Activated T-cell treated with anti-CD3 and anti-CD28 coated beads for 24 hours (primary cell): Measurements from ENCODE around the gene CHP2.
A peak's percentile ranks its signal among the peaks of the same experiment; 100 is the strongest.
"Not testable (repeated sequence)": the region's sequence is repeated elsewhere in the genome, so short reads cannot be mapped to it uniquely, and the experiment has no call there.

Experiments
- DNase-seq: peaks from one replicate; pipeline ENCODE4 v3.0.0-alpha.2; 2020; ENCODE audit warnings: low read depth

Gene CHP2

GRCh38 chr16:23748630-23749029, 6.2 kb upstream of the CHP2 start:
- DNase-seq, result no peak

GRCh38 chr16:23751053-23751452, 3.8 kb upstream of the CHP2 start:
- not testable (repeated sequence) for DNase-seq

GRCh38 chr16:23753908-23754593, 775 bp upstream of the CHP2 start:
- no peak for DNase-seq

- no peak for DNase-seq
Observed at GRCh38 chr16:23755484-23755809, 621 bp downstream of the CHP2 start.

DNA sequence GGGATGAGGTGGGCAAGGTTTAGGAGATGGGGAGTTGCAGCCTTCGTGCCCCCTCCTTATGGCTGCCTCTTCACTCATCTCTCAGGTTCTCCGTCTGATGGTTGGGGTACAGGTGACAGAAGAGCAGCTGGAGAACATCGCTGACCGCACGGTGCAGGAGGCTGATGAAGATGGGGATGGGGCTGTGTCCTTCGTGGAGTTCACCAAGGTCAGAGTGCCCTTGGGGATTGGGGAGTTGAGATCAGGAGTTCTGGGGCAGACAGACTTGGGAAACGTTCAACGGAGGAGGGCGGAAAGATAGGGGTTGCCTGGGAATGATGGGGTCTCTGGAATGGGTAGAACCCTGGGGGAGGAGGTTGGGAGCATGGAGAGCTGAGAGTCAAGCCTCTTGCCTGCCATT, 2.3 kb downstream of the CHP2 start:
- no peak for DNase-seq

DNA sequence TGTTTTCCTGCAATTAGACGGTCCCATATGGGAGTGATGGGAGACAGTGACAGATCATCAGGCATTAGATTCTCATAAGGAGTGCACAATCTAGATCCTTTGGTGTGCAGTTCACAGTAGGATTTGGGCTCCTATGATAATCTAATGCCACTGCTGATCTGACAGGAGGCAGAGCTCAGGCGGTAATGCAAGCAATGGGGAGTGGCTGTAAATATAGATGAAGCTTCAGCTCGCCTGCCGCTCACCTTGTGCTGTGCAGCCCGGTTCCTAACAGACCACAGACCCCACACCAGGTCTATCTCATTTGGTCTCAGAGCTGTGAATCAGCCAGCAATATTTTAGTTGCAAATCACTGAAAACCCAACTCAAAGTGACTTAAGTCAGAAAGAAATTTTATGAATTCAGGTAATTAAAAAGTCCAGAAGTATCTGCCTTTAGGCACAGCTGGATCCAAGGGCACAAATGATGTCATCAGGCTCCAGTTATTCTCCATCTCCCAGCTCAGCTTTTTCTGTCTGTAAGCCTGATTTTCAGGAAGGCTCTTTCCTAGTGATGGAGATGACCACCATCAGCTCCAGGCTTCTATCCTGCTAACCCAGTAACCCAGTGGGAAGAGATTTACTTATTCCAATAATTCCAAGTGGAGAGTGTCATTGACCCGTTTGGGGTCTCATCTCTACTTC, 3.3 kb downstream of the CHP2 start:
- DNase-seq, result no peak

DNA sequence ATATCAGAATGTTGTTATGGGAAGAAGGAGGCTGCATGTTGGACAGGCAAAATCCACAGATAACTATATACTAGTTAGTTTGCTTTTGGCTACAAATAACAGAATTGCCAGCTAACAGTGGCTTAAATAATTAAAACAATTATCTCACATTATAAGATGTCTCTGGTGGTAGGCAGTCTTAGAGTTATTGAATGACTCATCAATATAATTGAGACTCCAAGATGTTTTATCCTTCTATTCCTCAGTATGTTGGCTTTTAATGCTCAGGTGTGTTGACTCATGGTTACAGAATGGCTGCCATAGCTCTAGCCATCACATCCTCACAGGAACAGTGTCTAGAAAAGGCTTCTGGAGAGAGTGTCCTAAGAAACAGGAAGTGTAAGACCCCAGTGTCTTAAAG, 11.1 kb downstream of the CHP2 start:
- DNase-seq, result no peak

DNA sequence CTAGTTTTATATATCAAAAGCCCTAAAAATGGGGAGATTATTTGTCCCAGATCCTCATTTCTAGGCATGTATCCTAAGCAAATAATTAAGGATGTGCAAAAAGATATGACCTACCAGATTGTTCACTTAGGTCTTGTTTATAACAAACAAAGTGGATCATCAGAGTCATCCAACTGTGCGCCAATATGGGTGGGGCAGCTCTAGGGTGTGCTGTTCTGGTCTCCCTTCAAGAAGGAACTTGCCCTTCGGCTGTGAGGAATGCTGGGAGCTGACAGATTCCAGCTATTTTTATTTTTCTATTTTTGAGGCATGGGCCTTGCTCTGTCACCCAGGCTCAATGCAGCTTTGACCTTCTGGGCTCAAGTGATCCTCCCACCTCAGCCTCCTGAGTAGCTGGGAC, 13.8 kb downstream of the CHP2 start:
- DNase-seq, result no peak

GRCh38 chr16:23771027-23771426, 16.2 kb downstream of the CHP2 start:
- no peak for DNase-seq

DNA sequence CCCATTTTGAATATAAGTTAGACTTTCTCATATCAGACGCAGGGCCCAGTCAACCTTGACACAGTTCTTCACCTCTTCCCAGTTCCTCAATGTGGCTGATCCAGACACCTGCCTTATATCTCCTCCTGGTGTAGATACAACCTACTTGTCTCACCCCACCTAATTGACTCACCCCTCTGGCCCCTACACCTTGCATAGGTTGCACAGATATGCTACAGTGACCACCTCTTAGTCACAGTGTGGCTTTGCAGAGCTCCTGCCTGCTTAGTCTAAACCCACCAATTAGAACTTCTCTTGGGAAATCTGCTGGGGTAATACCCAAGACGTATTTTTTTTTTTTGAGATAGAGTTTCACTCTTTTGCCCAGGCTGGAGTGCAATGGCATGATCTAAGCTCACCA, 16.8 kb downstream of the CHP2 start:
- DNase-seq, result no peak

DNA sequence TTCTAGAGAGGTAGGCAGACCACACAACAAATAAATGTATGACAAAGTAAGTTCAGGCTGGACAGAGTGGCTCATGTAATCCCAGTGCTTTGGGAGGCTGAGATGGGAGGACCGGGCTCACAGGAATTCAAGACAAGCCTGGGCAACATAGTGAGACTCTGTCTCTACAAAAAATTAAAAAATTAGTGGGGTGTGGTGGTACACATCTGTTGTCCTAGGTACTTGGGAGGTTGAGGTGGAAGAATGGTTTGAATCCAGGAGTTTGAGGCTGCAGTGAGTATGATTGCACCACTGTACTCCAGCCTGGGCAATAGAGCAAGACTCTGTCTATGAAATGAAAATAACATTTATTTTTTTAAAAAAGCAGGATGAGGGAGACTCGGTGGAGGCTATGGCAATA, 18.5 kb downstream of the CHP2 start:
- DNase-seq, result no peak

GRCh38 chr16:23781176-23781575, 26.4 kb downstream of the CHP2 start:
- DNase-seq, result no peak

- no peak for DNase-seq
Observed at GRCh38 chr16:23784811-23785447, 30.1 kb downstream of the CHP2 start.

DNA sequence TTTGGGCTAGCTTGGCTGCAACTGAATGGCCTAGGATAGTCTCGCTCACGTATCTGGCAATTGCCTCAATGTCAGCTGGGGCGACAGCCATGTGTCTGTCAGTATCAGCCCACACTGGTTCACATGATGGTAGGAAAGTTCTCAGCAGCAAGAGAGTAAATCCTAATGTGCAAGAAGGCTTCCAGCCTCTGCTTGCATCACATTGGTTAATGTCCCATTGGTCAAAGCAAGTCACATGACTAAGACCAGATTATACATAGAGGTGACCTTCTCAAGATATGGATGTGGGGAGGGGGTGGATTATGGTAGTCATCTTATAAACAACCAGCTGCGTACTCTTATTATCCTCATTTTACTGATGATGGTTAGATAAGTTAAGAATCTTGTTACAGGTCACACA, 31.0 kb downstream of the CHP2 start:
- no peak for DNase-seq

- no peak for DNase-seq
Observed at GRCh38 chr16:23786964-23787561, 32.2 kb downstream of the CHP2 start.

- no peak for DNase-seq
Observed at GRCh38 chr16:23788685-23789084, 33.9 kb downstream of the CHP2 start.

DNA sequence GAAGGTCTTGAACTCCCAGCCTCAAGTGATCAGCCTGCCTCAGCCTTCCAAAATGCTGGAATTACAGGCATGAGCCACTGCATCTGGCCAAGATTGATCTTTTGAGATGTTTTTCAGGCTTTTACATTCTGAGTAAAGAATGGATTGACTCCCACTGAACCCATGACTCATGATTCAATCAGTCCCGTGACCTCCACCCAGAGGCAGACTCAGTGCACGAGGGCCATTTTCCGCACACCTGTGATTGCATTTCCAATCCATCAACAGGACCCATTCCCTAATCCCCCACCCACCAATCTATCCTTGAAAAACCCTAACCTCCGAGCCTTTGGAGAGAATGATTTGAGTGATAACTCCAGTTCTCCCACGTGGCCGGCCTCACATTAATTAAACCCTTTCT, 40.6 kb downstream of the CHP2 start:
- no peak for DNase-seq

GRCh38 chr16:23796941-23797340, 42.1 kb downstream of the CHP2 start:
- no peak for DNase-seq

DNA sequence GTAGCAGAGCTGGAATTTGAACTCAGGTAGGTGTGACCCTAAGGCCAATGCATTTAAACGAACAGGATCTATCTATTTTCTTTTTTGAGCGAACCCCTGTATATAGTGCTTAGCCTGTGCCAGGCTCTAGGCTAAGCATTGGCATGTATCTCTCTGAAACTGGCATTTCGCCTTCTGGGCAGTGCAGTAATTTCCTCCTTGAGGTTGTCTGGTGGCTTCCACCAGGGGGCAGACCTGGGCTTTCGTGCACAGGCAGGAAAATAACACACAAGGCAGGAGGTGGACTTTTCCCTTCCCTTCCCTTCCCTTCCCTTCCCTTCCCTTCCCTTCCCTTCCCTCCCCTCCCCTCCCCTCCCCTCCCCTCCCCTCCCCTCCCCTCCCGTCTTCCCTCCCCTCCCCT, 46.6 kb downstream of the CHP2 start:
- peak; percentile 73 for DNase-seq

DNA sequence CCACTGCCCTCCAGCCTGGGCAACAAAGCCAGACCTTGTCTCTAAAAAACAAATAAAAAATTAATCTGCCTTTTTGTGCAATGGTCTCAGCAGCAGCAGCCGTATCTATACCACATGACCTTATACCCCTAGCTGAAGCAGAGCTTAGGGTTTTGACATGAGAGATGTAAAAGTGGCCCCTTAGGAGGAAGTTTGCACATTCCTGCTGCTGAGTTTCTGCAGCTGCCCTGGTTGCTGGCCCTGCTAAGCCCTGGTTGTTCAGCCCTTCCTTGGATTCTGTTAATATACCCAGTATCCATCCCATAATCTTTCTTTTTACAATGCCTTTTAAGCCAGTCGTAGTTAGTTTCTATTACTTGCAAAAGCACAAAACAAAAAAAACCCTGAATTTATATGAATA, 48.0 kb downstream of the CHP2 start:
- DNase-seq, result no peak

DNA sequence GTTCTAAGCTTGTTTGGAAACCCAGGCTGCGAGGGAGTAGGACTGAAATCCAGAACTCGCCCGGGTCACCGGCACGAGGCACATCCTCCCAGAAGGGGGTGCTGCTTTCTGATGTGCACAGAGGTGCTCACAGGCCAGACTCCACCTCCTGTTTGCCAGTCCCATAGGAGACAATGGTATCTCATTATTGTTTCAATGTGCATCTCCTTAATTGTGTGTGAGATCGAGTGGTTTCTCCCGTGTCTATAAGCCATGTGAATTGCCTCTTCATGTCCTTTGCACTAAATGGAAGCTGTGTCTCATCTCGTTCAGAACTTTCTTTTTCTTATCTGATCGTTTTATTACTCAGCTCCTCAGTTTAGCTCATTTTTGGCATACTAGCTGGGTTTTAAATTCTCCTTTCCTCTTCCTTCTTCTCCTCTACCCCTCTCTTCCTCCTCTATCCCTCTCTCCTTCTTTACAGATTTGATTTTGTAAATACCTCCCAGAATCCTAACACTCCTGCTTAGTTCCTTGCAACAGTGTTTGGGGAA, 48.8 kb downstream of the CHP2 start:
- DNase-seq, result peak; percentile 67

GRCh38 chr16:23807028-23807427, 52.2 kb downstream of the CHP2 start:
- no peak for DNase-seq
